ENCODE results near the gene ANKRD52. TPM values are rescaled to one million over a fixed set of nuclear protein-coding genes. Genes with fewer than 3 reads are reported as not detected.

The ANKRD52 gene
- total and polyA plus RNA-seq, 9 of the 15 experiments (the other 6 are each of a cell fraction or from before 2014, with no cell fraction given): 0.52 to 46.8 (median 7.9) TPM

GRCh38 chr12:56189918-56190694 is 68.1 kb downstream of the ANKRD52 start:
- WGBS (ENCODE audit: insufficient coverage, low coverage, missing lambda C conversion rate): 1% methylated on average over 38 of the region's 42 CpGs
- TF ChIP-seq NEUROD1 (IDR thresholded peaks at IDR 0.05; ENCODE audit: borderline replicate concordance, low read depth, low read length, partially characterized antibody): peak; percentile 20
- TF ChIP-seq, protein P1, sequence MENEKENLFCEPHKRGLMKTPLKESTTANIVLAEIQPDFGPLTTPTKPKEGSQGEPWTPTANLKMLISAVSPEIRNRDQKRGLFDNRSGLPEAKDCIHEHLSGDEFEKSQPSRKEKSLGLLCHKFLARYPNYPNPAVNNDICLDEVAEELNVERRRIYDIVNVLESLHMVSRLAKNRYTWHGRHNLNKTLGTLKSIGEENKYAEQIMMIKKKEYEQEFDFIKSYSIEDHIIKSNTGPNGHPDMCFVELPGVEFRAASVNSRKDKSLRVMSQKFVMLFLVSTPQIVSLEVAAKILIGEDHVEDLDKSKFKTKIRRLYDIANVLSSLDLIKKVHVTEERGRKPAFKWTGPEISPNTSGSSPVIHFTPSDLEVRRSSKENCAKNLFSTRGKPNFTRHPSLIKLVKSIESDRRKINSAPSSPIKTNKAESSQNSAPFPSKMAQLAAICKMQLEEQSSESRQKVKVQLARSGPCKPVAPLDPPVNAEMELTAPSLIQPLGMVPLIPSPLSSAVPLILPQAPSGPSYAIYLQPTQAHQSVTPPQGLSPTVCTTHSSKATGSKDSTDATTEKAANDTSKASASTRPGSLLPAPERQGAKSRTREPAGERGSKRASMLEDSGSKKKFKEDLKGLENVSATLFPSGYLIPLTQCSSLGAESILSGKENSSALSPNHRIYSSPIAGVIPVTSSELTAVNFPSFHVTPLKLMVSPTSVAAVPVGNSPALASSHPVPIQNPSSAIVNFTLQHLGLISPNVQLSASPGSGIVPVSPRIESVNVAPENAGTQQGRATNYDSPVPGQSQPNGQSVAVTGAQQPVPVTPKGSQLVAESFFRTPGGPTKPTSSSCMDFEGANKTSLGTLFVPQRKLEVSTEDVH (IDR thresholded peaks at IDR 0.05; ENCODE audit: low read depth, partially characterized antibody): peak; percentile 87
- 0 out of 2 replicates have a peak, but pooled peaks have one; percentile 64 for TF ChIP-seq SUPT5H (IDR thresholded peaks at IDR 0.05)
- no peak for TF ChIP-seq NR3C1 (CRISPR knock-in tag; IDR thresholded peaks at IDR 0.05)
- peak; percentile 56 for TF ChIP-seq NFIC (IDR thresholded peaks at IDR 0.05)
- TF ChIP-seq IFI16 (CRISPR knock-in tag; IDR thresholded peaks at IDR 0.05): no peak
- TF ChIP-seq ZNF507 (tag; conservative IDR thresholded peaks at IDR 0.05): no peak
- peak; percentile 76; the same call in 1 of the 2 replicates for TF ChIP-seq ELF2 (CRISPR knock-in tag; IDR thresholded peaks at IDR 0.05)
- peak in 1 of 2 experiments; percentile 93; a peak in 2 of 4 replicates for TF ChIP-seq TEAD1 (CRISPR knock-in tag; IDR thresholded peaks at IDR 0.05)
- 0 out of 2 replicates have a peak, but pooled peaks have one; percentile 35 for TF ChIP-seq DPF2 (IDR thresholded peaks at IDR 0.05)
- TF ChIP-seq, protein P2, sequence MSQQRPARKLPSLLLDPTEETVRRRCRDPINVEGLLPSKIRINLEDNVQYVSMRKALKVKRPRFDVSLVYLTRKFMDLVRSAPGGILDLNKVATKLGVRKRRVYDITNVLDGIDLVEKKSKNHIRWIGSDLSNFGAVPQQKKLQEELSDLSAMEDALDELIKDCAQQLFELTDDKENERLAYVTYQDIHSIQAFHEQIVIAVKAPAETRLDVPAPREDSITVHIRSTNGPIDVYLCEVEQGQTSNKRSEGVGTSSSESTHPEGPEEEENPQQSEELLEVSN (IDR thresholded peaks at IDR 0.05; ENCODE audit: borderline replicate concordance in 1 of 2, extremely low read depth in 1 of 2, insufficient read depth in 1 of 2, insufficient read length in 1 of 2, low read depth in 1 of 2, low read length in 1 of 2, poor library complexity in 1 of 2, severe bottlenecking in 1 of 2): peak; percentile 32 to 62
- TF ChIP-seq ARHGAP35 (IDR thresholded peaks at IDR 0.05; ENCODE audit: partially characterized antibody): no peak
- no peak for TF ChIP-seq MED1 (CRISPR knock-in tag; IDR thresholded peaks at IDR 0.05; ENCODE audit: borderline replicate concordance)
- 0 out of 2 replicates have a peak, but pooled peaks have one; percentile 33 for TF ChIP-seq RHOXF2B (CRISPR knock-in tag; conservative IDR thresholded peaks at IDR 0.05)
- TF ChIP-seq ATF1 (CRISPR knock-in tag; IDR thresholded peaks at IDR 0.05): no peak
- peak; percentile 58 for TF ChIP-seq ATF1 (tag; IDR thresholded peaks at IDR 0.05)

More at GRCh38 chr12:56189918-56190694, 68.1 kb downstream of the ANKRD52 start:
- Histone ChIP-seq H3K4me1 (replicated peaks in 1 of 2; ENCODE audit: control insufficient read depth in 2 of 2, insufficient read depth in 2 of 2, low read length in 2 of 2) (peaks cover 4 to 16% of the 10 kb centered on the region in 2 experiments; a peak in 3 of 5 replicates), H3K36me3 (ENCODE audit: control insufficient read depth, insufficient read depth, low read length) (peaks cover 22% of the 10 kb centered on the region), H3K27ac (ENCODE audit: extremely low read depth, low read depth, low read length) (peak overlapping the region; percentile 88), H3K9me3 (replicated peaks; ENCODE audit: control insufficient read depth, insufficient read depth, low read depth, low read length) (no peaks in the 10 kb centered on the region), H2AFZ (ENCODE audit: low read depth, low read length) (peak overlapping the region; percentile 98), H3K9me1 (ENCODE audit: control insufficient read depth, insufficient read depth, low read length) (no peaks in the 10 kb centered on the region), H3K4me2 (ENCODE audit: insufficient read depth, low read length) (peak overlapping the region; percentile 95), H3K27me3 (ENCODE audit: control insufficient read depth in 2 of 2, insufficient read depth in 2 of 2, low read length in 2 of 2) (no peaks in the 10 kb centered on the region), H3K4me3 (peak overlapping the region; percentile 85), H4K20me1 (replicated peaks; ENCODE audit: control insufficient read depth, insufficient read depth, low read length) (no peaks in the 10 kb centered on the region), H3K79me2 (ENCODE audit: control insufficient read depth, insufficient read depth, low read length) (peaks cover 39% of the 10 kb centered on the region), H3K9ac (ENCODE audit: insufficient read depth in 1 of 2, low read depth in 2 of 2, low read length in 2 of 2) (peak overlapping the region; percentile 84 to 90)
- in situ Hi-C loops (cut with MboI): loop anchor here (5.0 kb wide), 3 partner anchors 63 to 277 kb away; partner anchors contain the start of genes ANKRD52, ESYT1 and SPRYD4
- ChIA-PET POLR2A (interaction anchor here (0.6 to 5.9 kb wide), 24 partner anchors 9 to 242 kb away, joined by 3 to 54 read pairs (median 4); partner anchors contain the start of genes COQ10A, ESYT1, MYL6 and RNF41), CTCF (ENCODE audit: low intra/inter-chr PET ratio) (interaction anchor here (0.6 to 2.9 kb wide), 10 partner anchors 15 to 1053 kb away, joined by 3 to 36 read pairs (median 7); partner anchors contain the start of genes ANKRD52, GDF11, NABP2 and RNF41)
- BruUV-seq (replicated peaks): no TSS peak
- intact Hi-C loops (cut with micrococcal nuclease): loop anchor here (1.0 to 5.0 kb wide), 4 partner anchors 64 to 143 kb away; partner anchors contain the start of gene CNPY2
- ATAC-seq (peak; percentile 68), FAIRE-seq (peak; percentile 44), DNase-seq (ENCODE audit: extremely low read depth in 1 of 4, low spot score in 3 of 4) (peak; percentile 73 to 96 (median 77))

Measured in K562 (cell line).